IPS-20b (cell line): ENCODE results near the gene RNF148.

Experiments
- H3K27ac ChIP-seq: one replicate; pipeline ENCODE4 v1.5.1; 2013; ENCODE audit warnings: low read length
- H3K27me3 ChIP-seq: 2 replicates; pipeline ENCODE4 v1.6.1; 2013; ENCODE audit warnings: mild to moderate bottlenecking, low read length, inconsistent platforms; ENCODE audit not compliant: insufficient read depth
- H3K36me3 ChIP-seq: 2 replicates; pipeline ENCODE4 v1.6.1; 2013; ENCODE audit warnings: low read depth, mild to moderate bottlenecking, inconsistent platforms, low read length, moderate library complexity; ENCODE audit not compliant: insufficient read depth
- H3K4me1 ChIP-seq: 2 replicates; pipeline ENCODE4 v1.6.1; 2013; ENCODE audit warnings: mild to moderate bottlenecking, control low read depth, inconsistent platforms, low read length, moderate library complexity; ENCODE audit not compliant: insufficient read depth
- H3K4me3 ChIP-seq: 2 replicates; pipeline ENCODE4 v1.5.1; 2013; ENCODE audit warnings: mild to moderate bottlenecking, low read length, inconsistent platforms
- H3K9ac ChIP-seq: 2 replicates; pipeline ENCODE4 v1.6.1; 2013; ENCODE audit warnings: low read depth, mild to moderate bottlenecking, inconsistent platforms, low read length, moderate library complexity
- H3K9me3 ChIP-seq: 2 replicates; pipeline ENCODE4 v1.6.1; 2013; ENCODE audit warnings: mild to moderate bottlenecking, low read depth, low read length, inconsistent platforms; ENCODE audit not compliant: insufficient read depth

The RNF148 gene

GRCh38 chr7:122675011-122675410, 27.7 kb downstream of the RNF148 start:
- Histone ChIP-seq H3K4me1 (peaks cover 39% of the 10 kb centered on the region), H3K9me3 (no peaks in the 10 kb centered on the region), H3K9ac (no peak overlapping the region), H3K27ac (no peak overlapping the region), H3K36me3 (no peaks in the 10 kb centered on the region), H3K27me3 (no peaks in the 10 kb centered on the region), H3K4me3 (no peak overlapping the region)

DNA sequence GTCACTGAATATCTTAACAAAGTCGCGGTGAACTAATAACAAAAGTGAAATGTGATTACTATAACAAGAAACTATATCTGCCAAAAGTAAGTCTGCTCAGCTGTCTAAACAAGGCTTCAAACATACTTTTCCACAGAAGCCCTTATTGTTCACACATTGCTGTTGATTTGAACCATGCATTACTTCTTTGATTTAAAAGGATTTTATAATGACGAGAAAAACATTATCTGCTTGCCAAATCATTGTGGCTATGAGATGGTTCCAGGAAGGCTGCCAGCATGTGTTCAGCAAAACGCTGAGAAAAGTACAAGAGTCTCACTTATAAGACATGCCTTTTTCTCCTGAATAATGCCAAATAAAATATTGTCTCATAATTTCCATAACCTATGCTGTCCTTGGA, 28.2 kb downstream of the RNF148 start:
- Histone ChIP-seq H3K27ac (no peak overlapping the region), H3K36me3 (no peaks in the 10 kb centered on the region), H3K27me3 (no peaks in the 10 kb centered on the region), H3K4me1 (peaks cover 34% of the 10 kb centered on the region), H3K9me3 (no peaks in the 10 kb centered on the region), H3K4me3 (no peak overlapping the region), H3K9ac (no peak overlapping the region)

DNA sequence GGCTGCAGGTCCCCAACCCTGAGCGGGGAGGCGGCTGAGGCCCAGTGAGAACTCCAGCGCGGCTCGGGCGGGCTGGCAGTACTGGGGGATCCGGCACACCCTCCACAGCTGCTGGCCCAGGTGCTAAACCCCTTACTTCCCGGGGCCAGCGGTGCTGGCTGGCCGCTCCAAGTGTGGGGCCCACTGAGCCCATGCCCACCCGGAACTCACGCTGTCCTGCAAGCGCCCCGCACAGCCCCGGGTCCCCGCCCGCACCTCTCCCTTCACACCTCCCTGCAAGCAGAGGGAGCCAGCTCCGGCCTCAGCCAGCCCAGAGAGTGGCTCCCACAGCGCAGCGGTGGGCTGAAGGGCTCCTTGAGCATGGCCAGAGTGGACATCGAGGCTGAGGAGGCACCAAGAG, 28.8 kb downstream of the RNF148 start:
- peaks cover 34% of the 10 kb centered on the region for H3K4me1 ChIP-seq
- H3K27me3 ChIP-seq = no peaks in the 10 kb centered on the region
- H3K9me3 ChIP-seq = no peaks in the 10 kb centered on the region
- H3K4me3 ChIP-seq = no peak overlapping the region
- H3K9ac ChIP-seq = no peak overlapping the region
- no peak overlapping the region for H3K27ac ChIP-seq
- H3K36me3 ChIP-seq = no peaks in the 10 kb centered on the region

DNA sequence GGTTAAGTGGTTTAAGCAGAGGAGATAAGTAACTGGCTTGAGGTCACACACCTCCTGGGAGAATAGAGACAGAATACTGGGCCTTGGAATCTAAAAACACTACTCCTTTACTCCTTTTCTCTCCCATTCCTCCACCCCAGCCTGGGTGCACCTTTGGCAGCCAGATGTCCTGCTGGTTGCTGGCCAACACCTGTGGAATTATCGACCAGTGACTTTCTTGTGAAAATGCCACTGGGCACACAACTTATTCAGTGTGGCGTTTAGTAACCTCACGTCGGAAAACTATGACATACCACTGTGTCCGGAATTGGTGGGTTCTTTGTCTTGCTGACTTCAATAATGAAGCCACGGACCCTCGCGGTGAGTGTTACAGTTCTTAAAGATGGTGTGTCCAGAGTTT, 30.2 kb downstream of the RNF148 start:
- H3K27ac ChIP-seq = no peak overlapping the region
- H3K9me3 ChIP-seq = no peaks in the 10 kb centered on the region
- no peaks in the 10 kb centered on the region for H3K27me3 ChIP-seq
- H3K9ac ChIP-seq = no peak overlapping the region
- H3K4me3 ChIP-seq = no peak overlapping the region
- no peaks in the 10 kb centered on the region for H3K36me3 ChIP-seq
- peaks cover 22% of the 10 kb centered on the region for H3K4me1 ChIP-seq

GRCh38 chr7:122663733-122664132, 39.0 kb downstream of the RNF148 start:
- H3K27ac ChIP-seq = no peak overlapping the region
- no peaks in the 10 kb centered on the region for H3K27me3 ChIP-seq
- no peak overlapping the region for H3K4me3 ChIP-seq
- H3K9ac ChIP-seq = no peak overlapping the region
- H3K9me3 ChIP-seq = no peaks in the 10 kb centered on the region
- H3K4me1 ChIP-seq = peaks cover 3% of the 10 kb centered on the region; the same call in 1 of the 2 replicates
- no peaks in the 10 kb centered on the region for H3K36me3 ChIP-seq

- Histone ChIP-seq H3K9me3 (no peaks in the 10 kb centered on the region), H3K36me3 (no peaks in the 10 kb centered on the region), H3K27ac (no peak overlapping the region)
Observed at GRCh38 chr7:122658856-122659255, 43.9 kb downstream of the RNF148 start.

GRCh38 chr7:122653685-122654084, 49.0 kb downstream of the RNF148 start:
- no peaks in the 10 kb centered on the region for H3K4me1 ChIP-seq
- H3K9me3 ChIP-seq = no peaks in the 10 kb centered on the region
- H3K36me3 ChIP-seq = no peaks in the 10 kb centered on the region
- H3K27ac ChIP-seq = no peak overlapping the region
- no peaks in the 10 kb centered on the region for H3K27me3 ChIP-seq
- no peak overlapping the region for H3K4me3 ChIP-seq
- H3K9ac ChIP-seq = no peak overlapping the region

More at GRCh38 chr7:122658856-122659255, 43.9 kb downstream of the RNF148 start:
- Histone ChIP-seq H3K4me1 (no peaks in the 10 kb centered on the region), H3K27me3 (no peaks in the 10 kb centered on the region), H3K4me3 (no peak overlapping the region), H3K9ac (no peak overlapping the region)

- H3K4me3 ChIP-seq = no peak overlapping the region
- H3K27me3 ChIP-seq = no peaks in the 10 kb centered on the region
- no peak overlapping the region for H3K27ac ChIP-seq
- H3K4me1 ChIP-seq = no peaks in the 10 kb centered on the region
- H3K9ac ChIP-seq = no peak overlapping the region
- no peaks in the 10 kb centered on the region for H3K9me3 ChIP-seq
- no peaks in the 10 kb centered on the region for H3K36me3 ChIP-seq
Observed at GRCh38 chr7:122652876-122653275, 49.8 kb downstream of the RNF148 start.
